ENCODE data around the gene MEIOB.
"Not testable (repeated sequence)": the region's sequence is repeated elsewhere in the genome, so short reads cannot be mapped to it uniquely, and the experiment has no call there.

Gene MEIOB

DNA sequence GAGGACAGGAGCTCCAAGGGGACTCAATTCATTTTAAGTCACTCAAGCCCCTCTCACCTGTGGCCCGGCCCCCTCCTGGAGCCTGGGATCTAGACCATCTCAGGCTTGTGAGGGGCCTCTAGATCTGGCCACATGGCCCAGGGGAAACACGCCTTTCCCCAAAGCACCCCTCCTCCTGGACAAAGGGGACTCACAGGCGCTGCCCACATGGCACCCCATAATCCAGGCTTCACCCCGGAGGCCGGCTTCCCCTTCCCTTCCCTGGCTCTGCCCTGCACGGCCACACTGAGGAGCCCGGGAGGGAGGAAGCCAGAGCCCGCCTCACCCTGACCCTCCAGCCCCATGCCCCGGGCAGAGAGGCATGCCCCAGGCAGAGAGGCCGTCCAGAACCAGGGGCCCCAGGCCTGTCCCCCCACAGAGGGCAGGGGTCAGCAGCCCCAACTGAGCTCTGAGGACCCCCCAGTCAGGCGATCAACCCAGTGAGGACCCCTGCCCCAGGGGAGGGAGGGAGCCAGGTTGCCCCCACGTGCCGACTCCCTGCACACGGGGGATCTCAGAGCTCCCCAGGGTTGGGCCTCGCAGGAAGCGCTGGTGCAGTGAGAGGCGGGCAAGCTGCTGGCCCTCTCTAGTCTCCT lies 35.4 kb upstream of the MEIOB start:
- DNase-seq (ENCODE audit: low read depth): no peak

DNA sequence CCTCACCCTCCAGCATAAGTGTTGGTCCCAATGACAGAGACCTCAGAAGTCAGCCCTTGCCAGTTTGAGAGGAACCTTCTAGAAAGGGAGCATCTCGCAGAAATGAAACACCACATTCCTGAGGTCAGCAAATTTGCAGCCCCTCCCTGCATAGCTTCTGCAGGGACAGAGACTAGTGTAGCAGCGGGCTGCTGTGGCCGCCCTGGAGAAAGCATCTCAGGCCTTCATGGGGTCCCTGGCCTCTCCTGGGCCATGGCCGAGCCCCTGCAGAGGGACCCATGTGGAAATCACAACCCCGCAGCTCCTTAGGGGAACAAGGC lies 34.8 kb upstream of the MEIOB start:
- no peak for DNase-seq (ENCODE audit: low read depth)

DNA sequence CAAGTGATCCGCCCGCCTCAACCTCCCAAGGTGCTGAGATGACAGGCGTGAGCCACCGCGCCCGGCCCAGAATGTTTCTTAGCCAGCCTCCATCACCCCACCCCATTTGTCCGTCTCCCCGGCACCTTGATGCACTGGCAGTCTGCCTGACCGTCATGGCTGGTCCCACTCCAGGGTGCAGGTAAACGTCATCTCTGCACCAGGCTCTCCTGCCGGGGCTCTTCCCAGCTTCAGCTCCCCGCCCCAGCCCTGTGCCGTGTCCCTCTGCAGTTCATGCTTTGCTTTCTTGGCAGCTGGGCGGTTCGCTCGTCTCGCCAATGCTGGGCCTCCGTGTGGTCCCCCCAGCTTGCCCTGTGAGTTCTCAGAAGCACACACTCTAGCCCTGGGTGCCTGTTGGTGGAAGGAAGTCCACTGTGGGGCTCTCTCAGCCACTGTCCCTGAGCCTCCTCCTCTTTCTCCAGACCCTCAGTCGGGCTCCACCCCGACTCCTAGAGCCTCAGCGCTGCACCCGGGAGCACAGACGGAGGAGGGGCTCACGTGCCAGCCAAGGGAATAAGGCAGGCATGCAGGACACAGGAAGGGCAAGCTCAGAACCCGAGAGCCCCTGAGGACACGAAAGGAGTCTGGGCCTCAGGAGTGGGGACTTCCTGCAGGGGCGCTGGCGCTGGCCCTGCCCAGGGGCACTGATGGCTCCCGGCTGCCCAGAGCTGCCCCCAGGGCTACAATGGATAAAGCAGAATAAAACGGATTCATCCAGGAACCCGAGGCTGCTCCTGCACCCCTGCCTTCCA lies 34.3 kb upstream of the MEIOB start:
- DNase-seq (ENCODE audit: low read depth): no peak

DNA sequence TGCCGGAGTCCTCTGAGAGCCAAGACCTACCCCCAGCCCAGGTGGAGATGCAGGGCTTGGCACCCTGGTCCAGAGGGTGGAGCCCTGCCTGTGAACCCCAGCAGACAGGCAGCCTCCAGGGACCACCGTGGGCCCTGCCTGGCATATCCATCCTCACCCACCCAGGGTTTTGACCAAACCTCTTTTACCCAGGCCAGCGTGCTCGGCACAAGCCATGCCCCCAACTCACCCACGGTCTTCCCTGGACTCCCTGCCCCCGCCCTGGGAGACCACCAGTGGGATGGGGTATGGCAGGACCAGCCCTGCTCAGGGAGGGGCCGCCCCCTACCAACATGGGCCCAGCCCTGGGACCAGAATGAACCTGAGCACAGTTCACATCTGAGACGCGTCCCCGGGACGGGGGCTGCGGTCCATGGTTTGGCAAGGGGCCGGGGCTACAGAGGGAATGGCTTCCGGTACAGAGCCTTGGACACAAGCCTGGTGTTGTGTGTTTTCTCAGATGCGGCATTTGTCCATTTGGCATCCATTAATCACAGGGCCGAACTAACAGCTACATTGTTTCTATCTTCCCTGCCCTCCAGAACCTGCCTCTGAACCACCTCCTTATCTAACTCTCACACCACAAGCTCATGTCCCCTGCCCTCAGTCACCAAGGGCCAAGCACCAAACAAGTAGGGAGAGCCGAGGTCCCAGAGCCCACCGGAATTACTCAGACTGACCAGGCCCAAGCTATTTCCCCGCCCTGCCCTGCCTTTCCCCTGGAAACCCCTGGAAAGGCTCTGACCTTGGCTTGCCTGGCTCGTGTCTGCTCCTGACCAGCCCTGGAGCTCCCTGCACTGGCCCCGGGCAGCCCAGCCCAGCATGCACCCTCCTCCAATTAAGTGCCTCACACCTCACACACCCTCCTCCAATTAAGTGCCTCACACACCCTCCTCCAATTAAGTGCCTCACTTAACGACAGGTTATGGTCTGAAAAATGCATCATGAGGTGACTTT lies 32.2 kb upstream of the MEIOB start:
- no peak for DNase-seq (ENCODE audit: low read depth)

DNA sequence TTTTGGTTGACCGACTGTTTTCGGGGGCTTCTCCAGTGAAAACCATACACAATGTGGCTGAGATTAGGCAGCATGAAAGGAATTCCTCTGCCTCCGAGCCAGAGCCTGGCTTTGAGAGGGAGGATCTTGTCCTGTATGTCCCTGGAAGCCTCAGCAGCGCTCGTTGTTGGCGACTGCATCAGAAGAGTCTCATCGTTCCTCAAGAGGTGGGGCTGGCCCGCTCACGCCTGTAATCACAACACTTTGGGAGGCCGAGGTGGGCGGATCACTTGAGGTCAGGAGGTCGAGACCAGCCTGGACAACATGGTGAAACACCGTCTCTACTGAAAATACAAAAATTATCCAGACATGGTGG lies 31.2 kb upstream of the MEIOB start:
- no peak for DNase-seq (ENCODE audit: low read depth)

DNA sequence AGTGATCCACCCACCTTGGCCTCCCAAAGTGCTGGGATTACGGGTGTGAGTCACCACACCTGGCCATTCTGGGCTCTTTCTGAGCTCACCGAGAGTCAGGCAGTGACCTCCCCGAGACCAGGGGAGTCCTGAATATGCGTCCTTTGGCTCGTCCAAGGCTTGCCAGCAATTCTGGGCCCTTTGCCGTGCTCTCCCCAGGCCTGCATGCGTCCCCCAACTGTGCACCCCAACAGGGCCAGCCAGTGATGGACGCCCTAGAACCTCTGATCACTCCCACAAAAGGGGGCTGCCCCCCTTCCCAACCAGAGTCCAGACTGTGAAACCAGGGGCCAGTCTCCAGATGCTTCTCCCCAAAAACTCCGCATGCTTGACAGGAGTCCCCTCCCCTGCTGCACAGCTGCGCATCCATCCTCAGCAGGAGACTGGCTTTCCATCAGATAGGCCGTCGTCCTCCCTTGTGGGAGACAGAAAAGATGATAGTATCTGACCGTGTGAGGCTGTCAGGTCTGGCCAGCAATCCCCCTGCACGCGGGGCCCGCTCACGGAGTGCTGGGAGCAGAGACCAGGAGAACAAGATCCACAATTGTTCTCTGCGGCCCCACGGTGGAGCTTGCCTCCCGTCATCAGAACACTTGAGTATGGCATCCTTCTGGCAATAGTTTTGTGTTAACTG lies 30.7 kb upstream of the MEIOB start:
- no peak for DNase-seq (ENCODE audit: low read depth)

DNA sequence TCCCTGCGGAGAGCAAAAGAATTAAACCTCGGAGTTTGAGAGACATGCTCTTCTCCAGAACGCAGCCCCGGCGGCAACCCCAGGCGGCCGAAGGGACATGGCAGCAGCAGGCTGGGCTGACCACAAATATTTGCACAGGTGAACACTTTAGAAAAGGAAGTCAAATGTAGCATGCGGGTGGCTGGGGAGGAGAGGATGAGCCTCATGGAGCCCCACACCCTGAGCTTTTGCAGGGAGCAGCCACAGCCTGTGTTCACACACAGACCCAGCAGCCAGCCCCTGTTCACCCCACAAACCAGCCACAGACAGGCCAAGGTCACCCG lies 28.4 kb upstream of the MEIOB start:
- no peak for DNase-seq (ENCODE audit: low read depth)

DNA sequence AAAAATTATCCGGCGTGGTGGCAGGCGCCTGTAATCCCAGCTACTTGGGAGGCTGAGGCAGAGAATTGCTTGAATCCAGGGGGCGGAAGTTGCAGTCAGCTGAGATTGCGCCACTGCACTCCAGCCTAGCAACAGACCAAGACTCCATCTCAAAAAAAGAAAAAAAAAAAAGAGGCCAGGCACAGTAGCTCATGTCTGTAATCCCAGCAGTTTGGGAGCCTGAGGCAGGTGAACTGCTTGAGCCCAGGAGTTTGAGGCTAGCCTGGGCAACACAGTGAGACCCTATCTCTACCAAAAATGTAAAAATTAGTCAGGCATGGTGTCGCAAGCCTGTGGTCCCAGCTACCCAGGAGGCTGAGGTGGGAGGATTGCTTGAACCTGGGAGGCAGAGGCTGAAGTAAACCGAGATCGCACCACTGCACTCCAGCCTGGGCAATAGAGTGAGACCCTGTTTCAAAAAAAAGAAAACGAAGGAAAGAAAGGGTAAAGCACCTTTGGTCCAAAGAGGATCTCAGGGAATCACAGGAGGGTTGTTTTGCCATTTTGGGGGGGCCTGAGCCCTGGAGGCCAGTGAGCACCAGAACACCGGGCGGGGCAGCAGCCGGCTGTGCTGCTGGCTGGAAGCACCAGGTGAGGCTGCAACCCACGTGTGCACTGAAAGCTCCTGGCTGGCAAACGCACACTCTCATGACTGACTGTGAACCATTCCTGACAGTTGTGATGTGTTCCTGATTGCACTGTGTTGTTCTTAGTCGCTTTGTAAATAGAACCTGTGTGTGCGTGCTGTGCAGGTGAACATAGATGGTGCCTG lies 27.9 kb upstream of the MEIOB start:
- no peak for DNase-seq (ENCODE audit: low read depth)

DNA sequence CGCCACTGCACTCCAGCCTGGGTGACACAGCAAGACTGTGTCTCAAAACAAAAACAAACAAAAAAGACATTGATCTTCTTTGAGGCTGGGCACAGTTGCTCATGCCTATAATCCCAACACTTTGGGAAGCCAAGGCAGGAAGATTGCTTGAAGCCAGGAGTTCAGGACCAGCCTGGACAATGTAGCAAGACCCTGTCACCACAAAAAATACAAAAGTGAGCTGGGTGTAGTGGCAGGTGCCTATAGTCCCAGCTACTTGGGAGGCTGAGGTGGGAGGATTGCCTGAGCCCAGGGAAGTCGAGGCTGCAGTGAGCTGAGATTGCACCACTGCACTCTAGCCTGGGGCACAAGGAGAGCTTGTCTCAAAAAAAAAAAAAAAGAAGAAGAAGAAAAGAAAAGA lies 25.7 kb upstream of the MEIOB start:
- DNase-seq (ENCODE audit: low read depth): not testable (repeated sequence)

DNA sequence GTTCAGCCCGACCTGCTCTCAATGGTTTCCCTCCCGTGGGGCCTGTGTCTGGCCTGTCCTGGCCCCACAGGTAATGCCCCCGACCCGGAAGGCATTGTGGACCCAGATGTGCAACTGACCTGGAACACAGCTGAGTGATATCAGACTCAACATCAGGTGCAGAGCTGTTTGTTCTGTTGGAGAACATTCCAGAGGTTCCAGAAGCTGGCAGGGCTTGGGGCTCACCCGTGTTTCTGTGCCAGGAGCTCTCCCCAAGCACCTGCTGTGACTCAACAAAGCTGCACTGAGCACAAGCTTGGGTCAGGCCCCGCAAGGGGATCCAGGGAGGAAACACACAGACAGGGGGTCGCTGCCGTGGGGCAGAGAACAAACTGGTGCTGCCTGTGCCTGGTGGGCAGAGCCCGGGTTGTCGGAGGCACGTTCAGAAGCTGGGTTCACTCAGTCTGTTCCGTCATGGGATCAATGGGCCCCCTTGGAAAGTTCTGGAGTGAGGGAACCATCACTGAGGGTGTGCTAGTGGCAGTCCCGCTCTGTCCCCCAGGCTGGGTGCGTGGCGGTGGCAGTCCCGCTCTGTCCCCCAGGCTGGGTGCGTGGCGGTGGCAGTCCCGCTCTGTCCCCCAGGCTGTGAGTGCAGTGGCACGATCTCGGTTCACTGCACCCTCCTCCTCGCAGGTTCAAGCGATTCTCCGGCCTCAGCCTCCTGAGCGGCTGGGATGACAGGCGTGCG lies 24.1 kb upstream of the MEIOB start:
- no peak for DNase-seq (ENCODE audit: low read depth)

DNA sequence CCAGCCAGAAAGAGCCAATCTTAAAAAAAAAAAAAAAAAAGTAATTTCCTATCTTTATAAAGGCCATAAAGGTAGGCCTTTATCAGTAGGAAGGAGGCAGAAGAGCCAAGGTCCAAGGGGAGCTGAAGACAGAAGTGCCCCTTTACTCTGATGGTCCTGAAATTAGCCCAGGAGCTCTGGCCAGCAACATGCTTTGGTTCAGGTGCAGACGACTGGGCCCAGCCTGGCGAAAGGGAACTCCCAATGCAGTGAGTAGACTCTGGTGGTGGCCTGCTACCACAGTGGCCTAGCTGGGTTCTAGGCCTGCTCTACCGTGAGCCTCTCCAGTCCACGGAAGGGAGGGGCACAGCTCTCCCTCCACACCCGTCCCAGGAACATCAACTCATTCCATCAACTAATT lies 23.1 kb upstream of the MEIOB start:
- no peak for DNase-seq (ENCODE audit: low read depth)

DNA sequence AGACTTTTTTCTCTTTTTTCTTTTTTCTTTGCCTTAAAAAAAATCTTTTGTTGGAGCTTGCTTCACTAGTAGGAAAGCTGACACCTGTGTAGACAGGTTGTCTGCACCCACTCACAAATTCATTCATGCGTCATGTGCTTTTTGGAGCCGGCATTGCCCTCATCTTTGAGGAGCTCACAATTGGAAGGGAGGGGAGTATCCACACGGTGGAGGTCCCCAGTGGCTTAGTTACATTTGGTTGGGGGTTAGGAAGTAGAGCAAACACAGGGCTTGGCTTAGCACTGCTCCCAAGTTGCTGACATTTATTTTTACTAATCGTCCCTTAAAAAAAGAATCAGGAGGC lies 18.7 kb upstream of the MEIOB start:
- DNase-seq (ENCODE audit: low read depth): no peak

DNA sequence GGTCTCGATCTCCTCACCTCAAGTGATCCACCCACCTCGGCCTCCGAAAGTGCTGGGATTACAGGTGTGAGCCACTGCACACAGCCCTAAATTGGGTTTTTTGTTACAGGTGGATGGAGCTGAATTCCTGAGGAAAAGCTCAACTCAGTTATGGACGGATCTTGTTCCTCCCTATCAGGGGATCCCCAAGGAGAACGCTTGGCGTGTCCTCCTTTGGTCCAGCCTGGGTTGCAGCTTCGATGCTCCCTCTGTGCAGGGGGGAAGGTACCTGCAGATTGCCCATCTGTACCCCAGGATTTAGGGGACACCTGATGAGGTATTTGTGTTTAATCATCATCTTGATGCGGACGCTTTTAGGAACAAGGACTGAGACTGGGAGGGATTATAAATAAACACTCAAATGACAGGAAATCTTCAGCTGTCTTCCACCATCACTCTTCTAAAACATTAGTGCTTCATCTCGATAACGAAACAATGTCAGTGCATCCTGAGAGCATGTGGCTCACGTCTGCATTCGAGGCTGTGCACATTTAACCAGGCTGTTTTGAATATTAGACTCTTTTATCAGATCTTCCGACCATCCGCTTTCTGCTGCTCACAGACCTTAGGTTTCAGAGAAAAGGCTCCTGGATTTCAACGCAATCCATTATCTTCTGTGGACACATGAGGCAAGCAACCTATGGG lies 18.2 kb upstream of the MEIOB start:
- DNase-seq (ENCODE audit: low read depth): no peak

DNA sequence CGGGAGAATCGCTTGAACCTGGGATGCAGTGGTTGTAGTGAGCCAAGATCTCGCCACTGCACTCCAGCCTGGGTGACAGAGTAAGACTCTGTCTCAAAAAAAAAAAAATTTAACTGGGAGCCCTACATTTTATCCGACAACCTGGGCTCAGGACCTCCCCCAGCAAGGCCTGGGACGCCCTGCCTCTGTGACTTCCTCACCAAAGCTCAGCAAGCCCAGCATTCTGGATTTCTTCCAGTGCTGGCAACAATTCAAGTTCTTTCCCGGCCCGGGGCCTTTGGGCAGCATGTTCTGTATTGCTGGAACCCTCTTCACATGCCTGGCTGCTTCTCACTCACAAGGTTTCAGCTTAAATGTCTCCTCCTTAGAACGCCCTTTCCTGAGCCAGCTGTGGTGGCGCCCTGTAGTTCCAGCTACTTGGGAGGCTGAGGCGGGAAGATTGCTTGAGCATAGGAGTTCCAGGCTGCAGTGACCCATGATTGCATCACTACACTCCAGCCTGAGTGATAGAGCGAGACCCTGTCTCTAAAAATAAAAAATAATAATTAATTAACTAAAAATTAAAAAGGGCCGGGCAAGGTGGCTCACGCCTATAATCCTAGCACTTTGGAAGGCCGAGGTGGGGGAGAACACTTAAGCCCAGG lies 15.9 kb upstream of the MEIOB start:
- no peak for DNase-seq (ENCODE audit: low read depth)

DNA sequence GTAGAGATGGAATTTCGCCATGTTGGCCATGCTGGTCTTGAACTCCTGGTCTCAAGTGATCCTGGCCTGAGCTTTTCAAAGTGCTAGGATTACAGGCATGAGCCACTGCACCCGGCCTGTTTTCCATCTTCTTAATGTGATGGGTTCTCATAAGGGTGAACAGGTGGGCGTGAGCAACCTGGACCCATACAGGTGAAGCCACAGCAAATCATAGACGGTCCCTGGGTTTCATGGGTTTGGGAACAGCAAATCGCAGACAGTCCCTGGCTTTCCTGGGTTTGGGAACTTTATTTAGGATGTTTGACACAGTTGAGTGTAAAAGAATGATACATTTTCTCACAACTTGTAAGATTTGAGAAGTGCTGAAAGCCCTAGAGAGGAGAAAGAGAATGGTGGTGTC lies 12.9 kb upstream of the MEIOB start:
- no peak for DNase-seq (ENCODE audit: low read depth)

DNA sequence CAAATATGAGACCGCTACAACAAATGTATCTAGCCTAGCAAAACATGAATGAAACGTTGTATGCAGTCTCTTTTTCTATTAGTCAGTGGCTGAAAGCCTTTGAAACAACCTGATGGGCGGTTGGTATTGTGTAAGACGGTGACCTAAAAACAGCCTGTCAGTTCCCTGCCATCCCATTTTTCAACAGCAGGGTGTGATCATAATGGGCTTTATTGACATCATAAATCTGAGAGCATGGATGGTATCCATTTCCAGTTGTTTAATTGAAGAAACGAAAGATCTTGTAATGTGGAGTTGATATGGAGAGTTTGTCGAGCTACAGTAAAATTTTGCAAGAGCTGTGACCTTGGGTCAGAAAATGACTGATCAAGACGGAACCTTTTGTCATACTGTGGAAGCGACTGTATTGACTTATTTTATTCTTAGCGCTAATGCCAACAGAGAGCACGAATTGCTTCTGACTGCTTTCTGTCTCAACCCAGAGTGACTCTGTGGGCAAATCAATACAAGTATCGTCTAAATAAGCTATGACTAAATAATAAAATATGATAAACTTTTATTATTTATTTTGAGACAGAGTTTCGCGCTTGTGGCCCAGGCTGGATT lies 12.3 kb upstream of the MEIOB start:
- DNase-seq (ENCODE audit: low read depth): no peak

DNA sequence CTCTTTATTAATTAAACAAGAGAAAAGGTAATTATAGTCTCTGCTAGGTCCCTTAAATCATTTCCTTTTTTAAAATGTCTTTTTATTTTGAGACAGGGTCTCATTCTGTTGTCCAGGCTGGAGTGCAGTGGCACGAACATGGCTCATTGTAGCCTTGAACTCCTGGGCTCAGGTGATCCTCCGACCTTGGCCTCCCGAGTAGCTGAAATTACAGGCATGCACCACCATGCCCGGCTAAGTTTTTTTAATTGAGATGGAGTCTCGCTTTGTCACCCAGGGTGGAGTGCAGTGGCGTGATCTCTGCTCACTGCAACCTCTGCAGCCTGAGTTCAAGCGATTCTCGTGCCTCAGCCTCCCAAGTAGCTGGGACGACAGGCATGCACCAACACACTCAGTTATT lies 9.2 kb upstream of the MEIOB start:
- not testable (repeated sequence) for DNase-seq (ENCODE audit: low read depth)

DNA sequence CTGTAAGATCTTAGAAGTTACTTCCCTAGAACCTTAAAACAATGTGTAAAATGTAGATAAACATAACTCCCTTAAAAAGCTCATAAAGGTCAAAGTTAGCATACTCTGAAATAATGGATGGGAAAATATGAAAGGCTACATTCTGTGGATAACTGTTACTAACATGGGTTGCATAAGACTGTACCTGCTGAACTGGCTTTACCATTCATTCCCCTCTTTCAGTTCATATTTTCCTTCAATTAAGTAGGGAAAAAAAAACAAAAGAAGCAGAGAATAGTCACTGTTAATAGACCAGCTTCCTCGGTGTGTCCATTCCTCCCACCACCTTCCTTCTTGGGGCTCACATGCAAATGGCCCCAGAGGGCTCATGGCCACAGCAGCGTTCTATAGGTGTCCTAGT lies 7.5 kb upstream of the MEIOB start:
- no peak for DNase-seq (ENCODE audit: low read depth)

DNA sequence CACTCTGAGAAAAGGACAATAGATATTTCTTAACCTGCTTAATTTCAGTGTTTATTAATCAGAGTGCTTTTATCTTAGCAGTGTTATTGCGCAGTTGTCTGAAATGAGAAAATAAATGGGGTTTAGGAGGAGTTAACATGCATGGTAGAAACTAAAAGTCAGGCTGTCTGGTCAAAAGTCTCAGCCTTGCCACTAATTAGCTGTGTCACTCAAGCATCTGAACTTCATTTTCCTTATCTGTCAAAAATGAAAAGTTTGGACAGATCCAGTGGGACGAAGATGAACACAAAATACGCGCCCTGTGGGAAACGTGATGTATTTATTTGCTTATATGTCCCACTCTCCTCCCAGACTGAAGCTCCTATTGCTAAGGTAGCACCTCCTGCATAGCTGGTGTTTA lies 6.3 kb upstream of the MEIOB start:
- no peak for DNase-seq (ENCODE audit: low read depth)

DNA sequence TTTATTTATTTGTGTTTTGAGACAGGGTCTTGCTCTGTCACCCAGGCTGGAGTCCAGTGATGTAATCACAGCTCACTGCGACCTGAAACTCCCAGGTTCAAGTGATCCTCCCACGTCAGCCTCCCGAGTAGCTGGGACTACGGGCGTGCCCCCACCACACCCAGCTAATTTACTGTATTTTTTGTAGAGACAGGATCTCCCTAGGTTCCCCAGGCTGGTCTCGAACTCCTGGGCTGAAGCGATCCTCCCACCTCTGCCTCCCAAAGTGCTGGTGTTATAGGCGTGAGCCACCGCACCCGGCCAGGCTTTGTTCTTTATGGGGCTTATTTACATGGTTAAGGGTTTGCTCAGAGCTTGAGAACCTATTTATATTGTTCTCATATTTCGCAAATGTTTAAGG lies 5.8 kb upstream of the MEIOB start:
- DNase-seq (ENCODE audit: low read depth): no peak

Measured in stimulated activated CD8-positive, alpha-beta memory T cell treated with anti-CD3 and anti-CD28 coated beads, Interleukin-15, amount 100 ng/mL, for 24 hours (primary cell).